Panc1 (cell line): ENCODE results near the gene VSTM1.

Experiments used
- POLR2AphosphoS5 ChIP-seq: IDR thresholded peaks from 2 replicates; pipeline ENCODE4 v1.6.1; 2012; ENCODE audit warnings: mild to moderate bottlenecking, low read depth, low read length, moderate library complexity
- SIN3A ChIP-seq: IDR thresholded peaks from 2 replicates; pipeline ENCODE4 v1.6.1; 2012; ENCODE audit warnings: low read depth, mild to moderate bottlenecking, low read length, moderate library complexity, borderline replicate concordance; ENCODE audit not compliant: insufficient read depth
- TCF7L2 ChIP-seq: IDR thresholded peaks from 2 replicates; pipeline ENCODE4 v1.6.1; 2011; ENCODE audit warnings: mild to moderate bottlenecking, low read depth, low read length, inconsistent platforms
- TF ChIP-seq, protein P1 (sequence below): fragments of 450-650 bp; IDR thresholded peaks from 2 replicates; pipeline ENCODE4 v1.5.1; 2017; ENCODE audit warnings: mild to moderate bottlenecking
- TF ChIP-seq, protein P2 (sequence below), 2 experiments: IDR thresholded peaks; 2 replicates each; pipeline ENCODE4 v1.6.1; 2011 to 2012; ENCODE audit warnings: low read depth in 2 of 2, control low read depth in 1 of 2, low read length in 1 of 2, mild to moderate bottlenecking in 1 of 2, moderate library complexity in 1 of 2; ENCODE audit not compliant: insufficient read depth in 1 of 2

DNA sequence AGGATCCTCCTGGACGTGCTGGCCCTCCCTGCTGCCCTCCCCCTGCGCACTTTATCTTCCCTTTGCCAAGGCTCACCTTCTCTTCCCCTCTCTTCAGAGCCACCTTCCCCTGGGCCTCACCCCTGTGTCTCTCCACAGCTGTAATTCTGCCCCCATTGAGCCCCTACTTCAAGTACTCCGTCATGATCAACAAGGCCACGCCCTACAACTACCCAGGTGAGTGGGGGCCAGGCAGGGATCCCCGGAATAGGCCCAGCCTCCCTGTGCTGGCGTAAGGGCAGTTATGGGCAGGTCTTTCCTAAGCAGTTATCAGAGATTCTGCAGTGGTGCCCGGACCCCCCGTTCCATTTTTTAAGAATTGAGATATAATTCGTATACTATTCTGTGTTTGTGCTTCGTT lies 42.1 kb upstream of the VSTM1 start:
- no peak for TF ChIP-seq SIN3A
- no peak for TF ChIP-seq POLR2AphosphoS5
- TF ChIP-seq, protein P1, sequence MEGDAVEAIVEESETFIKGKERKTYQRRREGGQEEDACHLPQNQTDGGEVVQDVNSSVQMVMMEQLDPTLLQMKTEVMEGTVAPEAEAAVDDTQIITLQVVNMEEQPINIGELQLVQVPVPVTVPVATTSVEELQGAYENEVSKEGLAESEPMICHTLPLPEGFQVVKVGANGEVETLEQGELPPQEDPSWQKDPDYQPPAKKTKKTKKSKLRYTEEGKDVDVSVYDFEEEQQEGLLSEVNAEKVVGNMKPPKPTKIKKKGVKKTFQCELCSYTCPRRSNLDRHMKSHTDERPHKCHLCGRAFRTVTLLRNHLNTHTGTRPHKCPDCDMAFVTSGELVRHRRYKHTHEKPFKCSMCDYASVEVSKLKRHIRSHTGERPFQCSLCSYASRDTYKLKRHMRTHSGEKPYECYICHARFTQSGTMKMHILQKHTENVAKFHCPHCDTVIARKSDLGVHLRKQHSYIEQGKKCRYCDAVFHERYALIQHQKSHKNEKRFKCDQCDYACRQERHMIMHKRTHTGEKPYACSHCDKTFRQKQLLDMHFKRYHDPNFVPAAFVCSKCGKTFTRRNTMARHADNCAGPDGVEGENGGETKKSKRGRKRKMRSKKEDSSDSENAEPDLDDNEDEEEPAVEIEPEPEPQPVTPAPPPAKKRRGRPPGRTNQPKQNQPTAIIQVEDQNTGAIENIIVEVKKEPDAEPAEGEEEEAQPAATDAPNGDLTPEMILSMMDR: no peak
- TF ChIP-seq, protein P2, sequence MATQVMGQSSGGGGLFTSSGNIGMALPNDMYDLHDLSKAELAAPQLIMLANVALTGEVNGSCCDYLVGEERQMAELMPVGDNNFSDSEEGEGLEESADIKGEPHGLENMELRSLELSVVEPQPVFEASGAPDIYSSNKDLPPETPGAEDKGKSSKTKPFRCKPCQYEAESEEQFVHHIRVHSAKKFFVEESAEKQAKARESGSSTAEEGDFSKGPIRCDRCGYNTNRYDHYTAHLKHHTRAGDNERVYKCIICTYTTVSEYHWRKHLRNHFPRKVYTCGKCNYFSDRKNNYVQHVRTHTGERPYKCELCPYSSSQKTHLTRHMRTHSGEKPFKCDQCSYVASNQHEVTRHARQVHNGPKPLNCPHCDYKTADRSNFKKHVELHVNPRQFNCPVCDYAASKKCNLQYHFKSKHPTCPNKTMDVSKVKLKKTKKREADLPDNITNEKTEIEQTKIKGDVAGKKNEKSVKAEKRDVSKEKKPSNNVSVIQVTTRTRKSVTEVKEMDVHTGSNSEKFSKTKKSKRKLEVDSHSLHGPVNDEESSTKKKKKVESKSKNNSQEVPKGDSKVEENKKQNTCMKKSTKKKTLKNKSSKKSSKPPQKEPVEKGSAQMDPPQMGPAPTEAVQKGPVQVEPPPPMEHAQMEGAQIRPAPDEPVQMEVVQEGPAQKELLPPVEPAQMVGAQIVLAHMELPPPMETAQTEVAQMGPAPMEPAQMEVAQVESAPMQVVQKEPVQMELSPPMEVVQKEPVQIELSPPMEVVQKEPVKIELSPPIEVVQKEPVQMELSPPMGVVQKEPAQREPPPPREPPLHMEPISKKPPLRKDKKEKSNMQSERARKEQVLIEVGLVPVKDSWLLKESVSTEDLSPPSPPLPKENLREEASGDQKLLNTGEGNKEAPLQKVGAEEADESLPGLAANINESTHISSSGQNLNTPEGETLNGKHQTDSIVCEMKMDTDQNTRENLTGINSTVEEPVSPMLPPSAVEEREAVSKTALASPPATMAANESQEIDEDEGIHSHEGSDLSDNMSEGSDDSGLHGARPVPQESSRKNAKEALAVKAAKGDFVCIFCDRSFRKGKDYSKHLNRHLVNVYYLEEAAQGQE (IDR thresholded peaks at IDR 0.05; ENCODE audit: insufficient read depth in 1 of 2, low read depth in 2 of 2, low read length in 1 of 2): no peak
- TF ChIP-seq TCF7L2: no peak
